HG03097 (cell line): Measurements from ENCODE around the gene ENC1.

Experiments
- ATAC-seq: cut with Tn5 transposase; IDR thresholded peaks from one replicate; pipeline ENCODE4 v1.9.1; 2021; ENCODE audit not compliant: unreplicated experiment, low FRiP score

Gene ENC1

GRCh38 chr5:74579215-74579614, 61.3 kb downstream of the ENC1 start:
- ATAC-seq, result peak; percentile 71

GRCh38 chr5:74578356-74579044, 62.0 kb downstream of the ENC1 start:
- ATAC-seq, result no peak
